ENCODE data around the gene CIC.

Gene CIC

DNA sequence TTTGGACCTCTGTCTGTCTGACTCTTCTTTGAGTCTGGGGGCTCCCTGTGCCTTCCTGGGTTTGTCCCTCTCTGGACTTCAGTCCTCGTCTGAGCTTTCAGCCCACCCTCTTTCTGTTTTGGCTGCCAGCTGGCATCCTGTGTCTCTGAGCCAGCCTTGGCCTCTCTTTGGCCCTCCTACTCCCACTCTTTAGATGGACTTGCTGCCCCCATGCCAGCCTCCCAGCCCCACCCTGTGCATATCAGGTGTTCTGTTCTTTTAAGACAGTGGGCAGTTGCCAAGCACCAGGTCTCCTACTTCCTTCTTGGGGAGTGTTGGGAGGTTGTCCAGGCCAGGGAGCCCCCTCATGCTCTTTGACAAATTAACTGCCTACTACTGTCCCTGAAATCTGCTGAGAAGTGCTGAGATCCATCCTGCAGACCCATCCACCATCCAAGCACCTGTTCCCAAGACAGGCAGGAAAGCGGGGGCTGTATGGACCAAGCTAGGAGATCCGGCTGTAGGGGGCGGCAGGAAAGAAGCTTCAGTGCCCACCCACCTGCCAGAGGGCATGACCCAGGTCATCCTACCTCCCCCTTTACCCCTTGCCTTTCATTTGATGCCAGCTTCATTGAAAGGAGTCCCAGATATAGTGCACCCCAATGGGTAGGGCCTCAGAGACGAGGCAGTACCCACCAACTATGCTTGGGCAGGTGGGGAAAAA lies 9.6 kb downstream of the CIC start:
- Histone ChIP-seq H3K4me3 (ENCODE audit: insufficient read depth, low read depth, low read length) (no peak overlapping the region), H3K36me3 (ENCODE audit: control insufficient read depth, insufficient read depth, low read length) (no peaks in the 10 kb centered on the region), H3K9me3 (ENCODE audit: control insufficient read depth, low read length) (no peaks in the 10 kb centered on the region), H3K27ac (ENCODE audit: insufficient read depth, low read depth, low read length, poor library complexity, severe bottlenecking) (no peak overlapping the region), H3K27me3 (ENCODE audit: control insufficient read depth, insufficient read depth, low read length, poor library complexity, severe bottlenecking) (no peaks in the 10 kb centered on the region), H3K4me1 (ENCODE audit: control insufficient read depth, insufficient read depth, low read length) (peaks cover 33% of the 10 kb centered on the region)
- 87 to 91% methylated on average over 5 of the region's 5 CpGs for WGBS, 2 experiments

DNA sequence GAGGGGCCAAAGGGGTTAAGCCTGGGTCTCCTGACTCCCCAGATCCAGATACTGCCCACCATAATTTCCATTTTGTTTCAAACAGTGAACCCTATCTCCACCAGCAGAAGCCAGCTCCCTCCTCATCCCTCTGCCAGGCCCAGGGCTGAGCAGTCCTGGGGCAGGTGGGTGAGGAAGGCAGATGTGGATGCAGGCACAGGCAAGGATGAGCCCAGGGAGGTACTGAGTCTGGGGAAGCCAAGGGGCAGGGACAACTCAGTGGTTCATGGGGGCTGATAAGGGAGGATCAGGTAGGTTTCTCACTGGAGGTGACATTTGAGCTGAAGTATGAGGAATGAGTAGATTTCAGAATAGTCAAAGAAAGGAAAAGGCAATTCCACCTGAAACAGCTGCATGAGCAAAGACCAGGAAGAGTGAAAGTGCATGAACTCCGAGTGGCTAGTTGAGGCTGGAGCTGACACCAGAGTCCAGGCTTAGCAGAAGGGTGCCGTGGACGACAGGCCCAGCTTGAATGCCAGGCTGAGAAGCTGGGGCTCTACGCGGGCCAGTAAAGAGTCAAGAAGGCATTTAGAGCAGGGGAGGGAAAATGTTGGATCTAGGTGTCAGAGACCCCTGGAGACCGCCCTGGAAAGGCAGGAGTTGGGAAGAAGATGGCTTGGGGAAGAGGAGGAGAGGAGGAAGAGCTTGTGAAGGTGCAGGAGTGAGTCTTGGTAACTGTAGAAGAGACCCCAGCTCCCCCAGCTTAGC lies 10.3 kb downstream of the CIC start:
- 35 to 40% methylated on average over 6 of the region's 6 CpGs for WGBS, 2 experiments
- Histone ChIP-seq H3K4me1 (ENCODE audit: control insufficient read depth, insufficient read depth, low read length) (peaks cover 33% of the 10 kb centered on the region), H3K9me3 (ENCODE audit: control insufficient read depth, low read length) (no peaks in the 10 kb centered on the region), H3K4me3 (ENCODE audit: insufficient read depth, low read depth, low read length) (peak overlapping the region; percentile 96), H3K27ac (ENCODE audit: insufficient read depth, low read depth, low read length, poor library complexity, severe bottlenecking) (no peak overlapping the region), H3K36me3 (ENCODE audit: control insufficient read depth, insufficient read depth, low read length) (no peaks in the 10 kb centered on the region), H3K27me3 (ENCODE audit: control insufficient read depth, insufficient read depth, low read length, poor library complexity, severe bottlenecking) (no peaks in the 10 kb centered on the region)

DNA sequence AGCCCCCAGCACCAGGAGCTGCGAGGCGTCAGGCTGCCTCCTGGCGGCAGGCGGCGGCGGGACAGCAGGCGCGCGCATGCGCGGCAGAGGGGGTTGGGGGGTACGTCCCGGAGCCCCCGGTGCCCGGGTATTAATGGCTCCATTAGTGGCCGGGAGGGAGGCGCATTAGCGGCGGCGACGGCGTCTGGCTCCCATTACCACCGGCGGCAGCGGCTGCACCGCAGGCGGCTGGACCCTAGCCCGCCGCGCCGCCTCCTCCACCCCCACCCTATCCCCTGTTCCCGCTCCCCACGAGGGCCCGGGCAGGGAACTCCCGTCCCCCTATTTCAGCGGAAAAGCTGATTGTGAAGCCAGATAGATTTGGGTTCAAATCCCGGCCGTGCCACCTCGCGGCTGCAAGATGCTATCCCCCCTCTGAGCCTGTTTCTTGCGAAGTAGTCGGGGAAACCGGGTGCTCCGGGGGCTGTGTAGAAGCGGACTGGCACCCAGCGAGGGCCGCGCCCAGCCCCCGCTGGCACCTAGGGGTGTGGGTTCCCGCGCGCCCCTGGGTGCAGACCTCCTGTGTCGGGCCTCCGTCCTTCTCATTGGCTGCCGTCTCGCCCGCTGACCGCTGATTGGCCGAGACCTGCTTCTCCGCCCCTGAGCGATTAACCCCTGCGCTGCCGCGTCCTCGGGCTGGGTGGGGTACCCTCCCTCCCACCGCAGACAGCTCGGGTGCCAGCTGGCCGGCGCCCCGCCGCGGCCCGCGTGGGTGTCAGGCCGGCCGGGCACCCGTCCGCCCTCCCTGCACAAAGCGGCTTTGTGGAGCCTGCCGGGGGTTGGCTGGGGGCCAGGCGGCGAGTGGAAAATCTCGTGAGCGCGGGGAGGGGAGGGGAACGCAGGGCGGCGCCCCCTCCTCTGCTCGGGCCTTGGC lies 11.1 kb downstream of the CIC start:
- Histone ChIP-seq H3K4me1 (ENCODE audit: control insufficient read depth, insufficient read depth, low read length) (peaks cover 38% of the 10 kb centered on the region), H3K4me3 (ENCODE audit: insufficient read depth, low read depth, low read length) (peak overlapping the region; percentile 96), H3K27me3 (ENCODE audit: control insufficient read depth, insufficient read depth, low read length, poor library complexity, severe bottlenecking) (no peaks in the 10 kb centered on the region), H3K27ac (ENCODE audit: insufficient read depth, low read depth, low read length, poor library complexity, severe bottlenecking) (peak overlapping the region; percentile 60), H3K9me3 (ENCODE audit: control insufficient read depth, low read length) (no peaks in the 10 kb centered on the region), H3K36me3 (ENCODE audit: control insufficient read depth, insufficient read depth, low read length) (no peaks in the 10 kb centered on the region)
- WGBS, 2 experiments = 0% methylated on average over 89 of the region's 89 CpGs

DNA sequence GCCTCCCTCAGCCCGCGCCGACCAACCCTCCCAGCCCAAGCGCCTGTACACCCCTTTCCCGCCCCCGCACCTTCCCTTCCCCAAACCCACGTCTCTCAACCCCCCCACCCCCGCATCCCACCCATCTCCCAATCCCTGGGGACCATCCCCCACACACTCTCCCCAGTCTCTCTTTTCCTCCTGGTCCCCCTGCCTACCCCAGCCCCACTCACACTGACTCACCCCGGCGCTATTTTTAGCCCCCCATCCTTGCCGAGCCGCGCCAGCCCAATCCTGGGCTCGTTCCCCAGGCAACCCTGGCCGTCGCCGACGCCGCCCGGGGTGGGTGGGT lies 11.7 kb downstream of the CIC start:
- H3K9me3 ChIP-seq (ENCODE audit: control insufficient read depth, low read length) = no peaks in the 10 kb centered on the region
- no peaks in the 10 kb centered on the region for H3K36me3 ChIP-seq (ENCODE audit: control insufficient read depth, insufficient read depth, low read length)
- peaks cover 44% of the 10 kb centered on the region for H3K4me1 ChIP-seq (ENCODE audit: control insufficient read depth, insufficient read depth, low read length)
- 2% methylated on average over 19 to 20 of the region's 20 CpGs for WGBS, 2 experiments
- peak overlapping the region; percentile 44 for H3K27ac ChIP-seq (ENCODE audit: insufficient read depth, low read depth, low read length, poor library complexity, severe bottlenecking)
- H3K27me3 ChIP-seq (ENCODE audit: control insufficient read depth, insufficient read depth, low read length, poor library complexity, severe bottlenecking) = no peaks in the 10 kb centered on the region
- H3K4me3 ChIP-seq (ENCODE audit: insufficient read depth, low read depth, low read length) = peak overlapping the region; percentile 96

DNA sequence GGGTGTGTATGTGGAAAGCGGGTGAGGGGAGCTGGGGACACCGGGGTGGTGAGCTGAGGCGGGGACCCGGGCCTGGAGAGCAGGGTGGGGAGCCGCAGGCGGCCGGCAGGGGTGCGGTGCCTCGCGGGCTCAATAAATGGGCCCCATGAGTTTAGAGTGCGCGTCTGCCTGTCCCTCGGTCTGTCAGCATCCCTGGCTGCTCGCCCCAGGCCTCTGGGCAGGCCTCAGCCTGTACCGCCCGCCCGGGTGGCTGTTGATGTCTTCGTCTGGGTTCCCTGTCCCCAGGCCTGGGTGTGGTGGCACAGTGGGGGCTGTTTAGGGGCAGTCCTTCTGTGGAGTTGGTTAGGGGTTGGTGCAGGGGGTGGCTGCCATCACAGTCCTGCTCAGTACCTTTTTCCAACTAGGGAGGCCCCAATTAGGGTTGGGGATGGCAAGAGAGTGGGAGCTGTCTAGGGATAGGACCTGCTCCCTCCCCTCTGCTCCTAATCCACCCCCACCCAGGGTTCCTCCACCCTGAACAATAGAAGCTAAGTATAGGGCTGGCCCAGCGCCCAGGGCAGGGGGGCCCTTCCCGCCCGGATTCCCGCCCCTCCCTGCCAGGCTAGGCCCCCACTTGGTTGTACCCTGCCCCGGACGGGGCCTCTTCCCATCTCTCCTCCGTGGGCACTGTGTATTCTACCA lies 12.2 kb downstream of the CIC start:
- Histone ChIP-seq H3K4me3 (ENCODE audit: insufficient read depth, low read depth, low read length) (peak overlapping the region; percentile 21), H3K4me1 (ENCODE audit: control insufficient read depth, insufficient read depth, low read length) (peaks cover 49% of the 10 kb centered on the region), H3K27ac (ENCODE audit: insufficient read depth, low read depth, low read length, poor library complexity, severe bottlenecking) (peak overlapping the region; percentile 57), H3K9me3 (ENCODE audit: control insufficient read depth, low read length) (no peaks in the 10 kb centered on the region), H3K36me3 (ENCODE audit: control insufficient read depth, insufficient read depth, low read length) (no peaks in the 10 kb centered on the region), H3K27me3 (ENCODE audit: control insufficient read depth, insufficient read depth, low read length, poor library complexity, severe bottlenecking) (no peaks in the 10 kb centered on the region)
- 8 to 9% methylated on average over 25 of the region's 25 CpGs for WGBS, 2 experiments

DNA sequence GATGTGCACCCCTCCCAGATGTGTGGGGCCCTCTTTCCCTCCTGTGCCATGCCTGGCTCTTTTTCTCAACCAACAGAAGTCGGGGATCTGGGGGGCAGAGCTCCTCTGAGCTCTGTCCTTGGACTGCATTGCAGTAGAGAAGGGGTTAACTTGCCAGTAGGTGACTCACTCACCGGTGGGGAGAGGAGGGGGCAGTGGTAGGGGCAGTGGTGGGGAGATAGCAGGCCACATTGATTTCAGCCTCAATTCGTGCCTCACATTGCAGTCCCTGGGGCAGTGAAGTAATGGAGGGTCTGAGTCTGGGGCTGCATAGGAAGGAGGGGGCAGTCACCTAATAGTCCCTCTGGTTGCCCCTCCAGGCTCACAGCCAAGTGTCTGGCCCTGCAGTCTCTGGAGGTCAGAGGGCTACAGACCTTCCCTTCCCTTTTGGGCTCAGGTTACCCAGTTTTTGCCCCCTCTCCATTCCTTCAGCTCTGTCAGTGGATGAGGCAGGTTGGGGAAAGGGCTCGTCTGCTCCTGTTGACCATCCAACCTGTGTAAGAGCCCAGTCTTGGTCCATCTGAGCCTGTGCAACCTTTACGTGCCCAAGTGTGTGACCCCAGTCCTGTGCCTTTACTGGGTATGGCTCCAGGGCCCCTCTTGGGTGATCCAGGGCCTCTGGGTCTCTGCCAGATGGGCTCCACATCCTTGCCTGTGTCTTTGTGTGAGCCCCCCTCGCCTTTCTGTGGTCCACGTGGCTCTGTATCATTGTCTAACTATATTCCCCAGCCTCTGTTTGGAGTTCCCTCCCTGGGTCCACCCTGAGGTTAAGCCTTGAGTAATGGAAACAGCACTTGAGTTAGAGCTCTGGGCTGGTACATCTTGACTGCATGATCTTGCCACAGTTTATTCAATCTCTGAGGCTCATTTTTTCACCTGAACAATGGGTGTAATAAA lies 13.0 kb downstream of the CIC start:
- Histone ChIP-seq H3K4me1 (ENCODE audit: control insufficient read depth, insufficient read depth, low read length) (peaks cover 50% of the 10 kb centered on the region), H3K4me3 (ENCODE audit: insufficient read depth, low read depth, low read length) (peak overlapping the region; percentile 21), H3K27me3 (ENCODE audit: control insufficient read depth, insufficient read depth, low read length, poor library complexity, severe bottlenecking) (no peaks in the 10 kb centered on the region), H3K36me3 (ENCODE audit: control insufficient read depth, insufficient read depth, low read length) (peaks cover 5% of the 10 kb centered on the region), H3K9me3 (ENCODE audit: control insufficient read depth, low read length) (no peaks in the 10 kb centered on the region), H3K27ac (ENCODE audit: insufficient read depth, low read depth, low read length, poor library complexity, severe bottlenecking) (peak overlapping the region; percentile 57)
- 21 to 24% methylated on average over 7 of the region's 7 CpGs for WGBS, 2 experiments

DNA sequence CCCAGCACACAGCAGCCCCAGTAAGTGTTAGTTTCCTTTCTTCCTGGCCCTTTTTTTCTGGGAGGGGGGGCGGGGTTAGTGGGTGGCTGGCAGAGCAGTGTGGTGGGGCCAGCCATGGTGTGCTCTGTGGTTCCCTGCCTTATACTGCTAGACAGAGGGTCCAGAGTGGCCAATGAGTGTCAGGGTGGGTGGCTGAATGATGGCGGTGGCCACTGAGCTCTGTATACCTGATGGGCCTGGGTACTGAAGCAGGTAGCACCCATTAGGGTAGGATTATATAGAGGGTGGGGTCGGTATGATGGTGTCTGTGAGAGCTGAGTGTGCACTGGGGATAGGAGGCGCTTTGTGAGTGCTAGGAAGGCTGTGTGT lies 13.8 kb downstream of the CIC start:
- Histone ChIP-seq H3K9me3 (ENCODE audit: control insufficient read depth, low read length) (no peaks in the 10 kb centered on the region), H3K27me3 (ENCODE audit: control insufficient read depth, insufficient read depth, low read length, poor library complexity, severe bottlenecking) (no peaks in the 10 kb centered on the region), H3K27ac (ENCODE audit: insufficient read depth, low read depth, low read length, poor library complexity, severe bottlenecking) (peak overlapping the region; percentile 22), H3K4me1 (ENCODE audit: control insufficient read depth, insufficient read depth, low read length) (peaks cover 50% of the 10 kb centered on the region), H3K36me3 (ENCODE audit: control insufficient read depth, insufficient read depth, low read length) (peaks cover 12% of the 10 kb centered on the region), H3K4me3 (ENCODE audit: insufficient read depth, low read depth, low read length) (no peak overlapping the region)
- 65 to 67% methylated on average over 4 of the region's 4 CpGs for WGBS, 2 experiments

DNA sequence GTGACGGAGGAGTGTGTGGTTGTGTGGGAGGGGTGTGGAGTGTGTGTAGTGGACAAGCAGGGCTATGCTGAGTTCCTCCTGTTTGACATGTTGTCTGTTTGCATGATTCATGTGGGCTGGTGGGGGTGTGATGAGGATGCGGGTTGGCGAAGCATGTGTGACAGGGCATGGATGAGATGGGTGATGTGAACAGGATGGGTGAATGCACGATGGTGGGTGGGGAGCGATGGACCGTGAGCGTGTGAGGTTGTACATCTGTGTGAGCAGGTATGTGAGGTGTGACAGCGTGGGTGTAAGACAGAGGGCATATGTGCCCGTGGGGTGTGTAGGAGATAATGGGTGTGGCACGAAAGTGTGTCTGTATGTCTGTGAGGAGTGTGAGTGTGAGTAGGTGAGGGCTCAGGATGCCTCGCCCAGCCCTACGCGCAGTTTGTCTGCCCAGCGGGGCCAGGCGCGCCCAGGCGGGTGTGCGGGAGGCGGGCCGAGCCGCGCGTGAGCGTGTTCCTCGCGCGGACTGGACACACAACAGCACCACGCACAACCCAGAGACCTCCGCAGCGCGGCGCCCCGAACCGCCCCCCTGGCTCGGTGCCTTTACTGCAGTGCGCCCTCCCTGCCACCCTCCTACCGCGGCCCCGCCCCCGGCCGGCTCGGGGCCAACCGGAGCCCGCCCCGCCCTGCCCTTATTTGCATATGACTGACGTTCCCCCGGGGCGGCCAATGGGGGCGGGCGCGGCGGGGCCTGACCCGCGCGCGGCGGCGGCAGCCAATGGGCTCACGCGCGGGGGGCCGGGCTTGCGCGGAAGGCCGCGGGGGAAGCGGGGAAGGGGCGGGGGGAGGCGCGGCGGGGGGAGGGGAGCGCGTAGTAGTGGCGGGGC lies 14.4 kb downstream of the CIC start:
- H3K9me3 ChIP-seq (ENCODE audit: control insufficient read depth, low read length) = no peaks in the 10 kb centered on the region
- H3K27me3 ChIP-seq (ENCODE audit: control insufficient read depth, insufficient read depth, low read length, poor library complexity, severe bottlenecking) = no peaks in the 10 kb centered on the region
- H3K36me3 ChIP-seq (ENCODE audit: control insufficient read depth, insufficient read depth, low read length) = peaks cover 18% of the 10 kb centered on the region
- 7% methylated on average over 71 to 74 of the region's 74 CpGs for WGBS, 2 experiments
- peak overlapping the region; percentile 43 for H3K4me3 ChIP-seq (ENCODE audit: insufficient read depth, low read depth, low read length)
- peak overlapping the region; percentile 22 for H3K27ac ChIP-seq (ENCODE audit: insufficient read depth, low read depth, low read length, poor library complexity, severe bottlenecking)
- H3K4me1 ChIP-seq (ENCODE audit: control insufficient read depth, insufficient read depth, low read length) = peaks cover 50% of the 10 kb centered on the region
